Erythroblast (primary cell): ENCODE data around the gene RNASET2.

ENCODE experiments used
- GATA1 ChIP-seq: IDR thresholded peaks from 2 replicates; pipeline ENCODE4 v1.6.1; 2011; ENCODE audit warnings: low read depth, mild to moderate bottlenecking, control low read depth, low read length, moderate library complexity
- POLR2A ChIP-seq: IDR thresholded peaks from 2 replicates; pipeline ENCODE4 v1.6.1; 2011; ENCODE audit warnings: mild to moderate bottlenecking, low read length

DNA sequence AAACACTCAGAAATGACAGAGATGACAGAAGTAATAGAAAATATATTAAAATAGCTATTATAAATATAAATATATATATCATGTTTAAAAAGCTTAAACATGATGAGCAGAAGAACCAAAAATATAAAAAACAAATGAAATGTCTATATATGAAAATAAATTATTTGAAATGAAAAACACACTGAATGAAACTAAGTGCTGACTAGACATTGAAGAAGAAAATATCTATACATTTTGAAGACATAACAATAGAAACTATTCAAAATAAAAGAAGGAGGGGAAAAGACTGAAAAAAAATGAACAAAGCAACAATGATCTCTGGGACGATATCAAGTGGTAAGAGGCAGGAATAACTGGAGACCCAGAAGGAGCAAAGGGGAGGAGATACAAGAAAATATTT lies 76.8 kb downstream of the RNASET2 start:
- no peak for TF ChIP-seq POLR2A
- no peak for TF ChIP-seq GATA1
